HuH-7 (cell line): ENCODE measurements around the gene ARMC3.
A peak's percentile ranks its signal among the peaks of the same experiment; 100 is the strongest.
"Not testable (repeated sequence)": the region's sequence is repeated elsewhere in the genome, so short reads cannot be mapped to it uniquely, and the experiment has no call there.

Experiments used
- DNase-seq: peaks from one replicate; pipeline ENCODE4 v3.0.0; 2011; ENCODE audit warnings: low spot score

Gene ARMC3, protein sequence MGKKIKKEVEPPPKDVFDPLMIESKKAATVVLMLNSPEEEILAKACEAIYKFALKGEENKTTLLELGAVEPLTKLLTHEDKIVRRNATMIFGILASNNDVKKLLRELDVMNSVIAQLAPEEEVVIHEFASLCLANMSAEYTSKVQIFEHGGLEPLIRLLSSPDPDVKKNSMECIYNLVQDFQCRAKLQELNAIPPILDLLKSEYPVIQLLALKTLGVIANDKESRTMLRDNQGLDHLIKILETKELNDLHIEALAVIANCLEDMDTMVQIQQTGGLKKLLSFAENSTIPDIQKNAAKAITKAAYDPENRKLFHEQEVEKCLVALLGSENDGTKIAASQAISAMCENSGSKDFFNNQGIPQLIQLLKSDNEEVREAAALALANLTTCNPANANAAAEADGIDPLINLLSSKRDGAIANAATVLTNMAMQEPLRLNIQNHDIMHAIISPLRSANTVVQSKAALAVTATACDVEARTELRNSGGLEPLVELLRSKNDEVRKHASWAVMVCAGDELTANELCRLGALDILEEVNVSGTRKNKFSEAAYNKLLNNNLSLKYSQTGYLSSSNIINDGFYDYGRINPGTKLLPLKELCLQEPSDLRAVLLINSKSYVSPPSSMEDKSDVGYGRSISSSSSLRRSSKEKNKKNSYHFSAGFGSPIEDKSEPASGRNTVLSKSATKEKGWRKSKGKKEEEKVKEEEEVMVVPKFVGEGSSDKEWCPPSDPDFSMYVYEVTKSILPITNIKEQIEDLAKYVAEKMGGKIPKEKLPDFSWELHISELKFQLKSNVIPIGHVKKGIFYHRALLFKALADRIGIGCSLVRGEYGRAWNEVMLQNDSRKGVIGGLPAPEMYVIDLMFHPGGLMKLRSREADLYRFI

DNA sequence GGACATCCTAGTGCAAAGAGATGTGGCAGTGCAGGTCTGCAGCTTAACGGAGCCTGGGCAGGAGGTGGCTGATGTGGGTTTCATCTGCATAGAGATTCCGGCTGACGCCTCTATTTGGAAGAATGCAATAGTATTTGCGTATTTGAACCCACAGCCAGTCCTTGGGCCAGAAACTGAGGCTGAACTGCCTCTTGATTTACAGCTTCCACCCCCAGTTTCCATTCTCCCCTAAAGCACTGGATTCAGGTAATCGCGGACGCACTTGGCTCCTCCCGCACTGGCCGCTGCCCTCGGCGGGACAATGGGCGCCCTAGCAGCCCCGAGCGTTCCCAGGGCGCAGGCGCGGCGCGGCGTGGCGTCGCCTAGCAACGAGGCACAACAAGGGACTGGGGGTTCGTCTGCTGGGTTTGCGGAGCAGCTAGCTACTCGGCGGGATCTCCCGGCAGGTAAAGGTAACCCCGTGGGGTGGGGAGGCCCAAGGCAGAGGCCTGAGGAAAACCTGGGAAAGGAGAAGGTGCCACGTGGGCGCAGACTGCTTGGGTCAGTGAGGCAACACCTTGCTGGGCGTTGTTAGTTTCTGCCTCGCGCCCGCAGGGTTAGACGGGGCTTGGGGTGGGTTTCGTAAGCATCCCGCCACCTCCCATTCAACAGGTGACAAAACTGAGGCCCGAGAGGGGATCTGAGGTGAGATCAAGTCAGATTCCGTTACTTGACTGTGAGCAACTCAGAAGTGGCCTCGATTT, at the start of gene ARMC3:
Gene ARMC3 (plus strand): TSS at position 393 of the 743 bp plus-strand sequence. CDS start 3,944 bp downstream, outside the sequence.
- peak; percentile 88 for DNase-seq

- no peak for DNase-seq
Measured at GRCh38 chr10:22891797-22892196, 36.1 kb upstream of the ARMC3 start.

- DNase-seq: no peak
Measured at GRCh38 chr10:22893781-22894180, 34.1 kb upstream of the ARMC3 start.

DNA sequence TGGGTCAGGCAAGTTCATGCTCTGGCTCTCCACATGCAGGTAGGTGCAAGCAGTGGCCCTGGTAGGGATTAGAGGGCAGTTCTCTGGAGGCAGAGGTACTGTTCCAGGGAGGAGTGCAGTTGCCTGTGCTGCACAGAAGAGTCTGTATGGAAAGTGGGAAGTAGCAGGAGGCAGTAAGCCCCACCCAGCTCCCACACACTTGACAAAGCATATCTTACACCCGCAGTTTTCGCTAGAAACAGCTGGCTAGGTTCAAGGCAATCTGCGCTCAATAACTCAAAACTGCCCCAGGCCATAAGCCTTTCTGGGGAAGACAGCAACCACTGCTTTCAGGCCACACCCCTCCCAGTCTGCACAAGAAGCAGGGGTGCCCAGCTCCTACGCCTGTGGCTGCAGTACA, 33.1 kb upstream of the ARMC3 start:
- DNase-seq: no peak

- DNase-seq: no peak
Measured at GRCh38 chr10:22895252-22895651, 32.6 kb upstream of the ARMC3 start.

DNA sequence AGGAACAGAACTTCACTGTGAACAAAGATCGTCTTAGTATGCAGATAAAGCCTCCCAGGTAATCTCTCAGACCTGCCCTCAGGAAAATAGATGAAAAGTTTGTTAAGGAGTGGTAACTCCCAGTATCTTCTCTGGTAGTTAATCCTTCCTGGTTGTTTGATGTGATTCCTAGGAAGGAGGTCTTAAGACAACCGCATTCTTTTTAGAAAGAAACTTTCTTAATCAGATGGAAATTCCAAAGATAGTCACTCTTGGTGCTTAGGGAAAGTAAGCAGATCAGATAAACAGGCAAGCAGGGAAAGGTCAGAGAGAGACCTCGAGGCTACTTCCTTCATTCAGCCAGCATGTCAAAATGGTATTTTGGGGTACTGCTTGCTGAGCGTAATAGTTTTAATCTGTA, 30.5 kb upstream of the ARMC3 start:
- no peak for DNase-seq

DNA sequence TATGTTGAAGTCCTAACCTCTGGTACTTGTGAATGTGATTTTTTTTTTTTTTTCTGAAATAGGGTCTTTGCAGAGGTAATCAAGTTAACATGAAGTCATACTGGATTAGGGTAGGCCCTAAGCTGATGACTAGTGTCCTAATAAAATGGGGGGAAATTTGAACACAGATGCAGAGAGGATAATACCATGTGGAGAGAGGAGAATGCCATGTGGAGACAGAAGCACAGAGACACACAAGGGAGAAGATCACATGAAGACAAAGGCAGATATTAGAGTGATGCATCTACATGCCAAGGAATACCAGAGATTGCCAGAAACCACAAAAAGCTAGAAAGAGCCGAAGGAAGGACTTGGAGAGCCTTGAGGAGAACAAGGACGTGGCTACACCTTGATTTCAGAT, 28.5 kb upstream of the ARMC3 start:
- no peak for DNase-seq

DNA sequence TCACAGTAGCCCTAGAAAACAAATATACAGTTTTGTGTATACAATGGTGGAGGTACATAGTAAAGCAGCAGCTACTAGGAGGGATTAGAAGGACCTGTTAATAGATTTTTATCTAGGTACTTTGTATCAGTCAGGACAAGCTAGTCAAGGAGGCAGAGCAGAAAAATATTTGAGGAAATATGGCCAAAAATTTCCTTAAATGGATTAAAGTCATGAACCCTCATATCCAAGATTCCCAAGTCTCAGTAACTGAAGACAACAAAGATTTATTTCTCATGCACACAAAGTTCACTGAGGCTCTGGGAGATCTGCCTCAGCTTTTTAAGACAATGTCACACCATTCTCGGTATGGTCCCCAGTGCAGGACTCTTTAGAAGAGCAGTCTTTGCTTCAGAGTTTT, 28.1 kb upstream of the ARMC3 start:
- no peak for DNase-seq

DNA sequence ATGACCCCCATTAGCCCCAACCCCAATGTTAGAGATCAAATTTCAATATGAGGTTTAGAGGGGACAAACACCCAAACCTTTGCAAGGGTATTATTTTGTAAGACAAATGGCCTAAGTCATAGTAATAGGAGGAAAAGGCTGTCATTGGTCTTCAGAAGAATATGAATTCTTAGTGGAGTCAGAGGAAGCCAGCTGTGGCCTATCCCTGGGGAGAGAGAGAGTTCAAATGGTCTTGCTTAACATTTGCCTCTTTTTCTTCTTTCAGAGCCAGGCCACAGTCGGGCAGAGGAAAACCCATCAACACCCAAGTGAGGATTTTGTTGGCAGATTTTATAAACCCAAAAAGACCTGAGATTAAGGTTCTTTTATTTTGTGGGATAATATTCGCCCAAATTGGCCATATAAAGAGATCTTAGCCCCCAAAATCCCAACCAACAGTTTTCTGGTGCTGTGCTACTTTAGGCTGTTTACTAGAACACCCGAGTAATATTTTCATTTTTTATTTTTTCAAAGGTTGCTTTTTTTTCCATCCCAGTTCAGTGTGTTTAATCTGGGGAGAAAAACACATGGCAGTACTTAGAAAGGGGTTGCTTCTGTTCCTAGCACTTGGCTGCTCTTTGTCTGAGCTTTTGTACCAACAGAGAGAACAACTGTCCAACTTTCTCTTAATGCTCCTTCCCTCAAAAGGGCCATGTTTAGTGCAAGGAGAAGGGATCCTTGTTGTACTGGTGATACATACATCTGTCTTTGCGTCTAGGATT, 26.8 kb upstream of the ARMC3 start:
- no peak for DNase-seq

DNA sequence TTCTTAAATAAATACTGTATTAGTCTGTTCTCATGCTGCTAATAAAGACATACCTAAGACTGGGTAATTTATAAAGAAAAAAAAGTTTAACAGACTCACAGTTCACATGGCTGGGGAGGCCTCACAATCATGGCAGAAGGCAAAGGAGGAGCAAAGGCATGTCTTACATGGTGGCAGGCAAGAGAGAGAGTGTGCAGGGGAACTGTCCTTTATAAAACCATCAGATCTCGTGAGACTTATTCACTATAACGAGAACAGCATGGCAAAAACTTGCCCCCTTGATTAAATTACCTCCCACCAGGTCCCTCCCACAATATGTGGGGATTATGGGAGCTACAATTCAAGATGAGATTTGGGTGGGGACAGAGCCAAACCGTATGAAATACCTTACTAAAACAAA, 25.7 kb upstream of the ARMC3 start:
- not testable (repeated sequence) for DNase-seq

DNA sequence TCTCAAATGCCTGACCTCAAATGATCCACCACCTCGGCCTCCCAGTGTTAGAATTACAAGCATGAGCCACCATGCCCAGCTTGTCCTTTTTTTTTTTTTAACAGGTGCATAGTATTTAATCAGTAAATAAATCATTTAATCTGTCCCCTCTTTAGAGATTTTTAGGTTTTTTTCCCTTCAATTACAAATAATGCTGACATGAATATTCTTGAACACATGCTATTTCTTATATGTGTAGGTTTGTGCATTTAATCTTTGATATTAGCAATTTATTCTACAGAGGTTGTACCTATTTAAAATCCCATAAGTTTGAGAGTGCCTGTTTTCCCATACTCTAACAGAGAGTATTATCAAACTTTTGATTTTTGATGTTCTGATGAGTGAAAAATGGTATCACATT, 24.2 kb upstream of the ARMC3 start:
- DNase-seq: no peak

DNA sequence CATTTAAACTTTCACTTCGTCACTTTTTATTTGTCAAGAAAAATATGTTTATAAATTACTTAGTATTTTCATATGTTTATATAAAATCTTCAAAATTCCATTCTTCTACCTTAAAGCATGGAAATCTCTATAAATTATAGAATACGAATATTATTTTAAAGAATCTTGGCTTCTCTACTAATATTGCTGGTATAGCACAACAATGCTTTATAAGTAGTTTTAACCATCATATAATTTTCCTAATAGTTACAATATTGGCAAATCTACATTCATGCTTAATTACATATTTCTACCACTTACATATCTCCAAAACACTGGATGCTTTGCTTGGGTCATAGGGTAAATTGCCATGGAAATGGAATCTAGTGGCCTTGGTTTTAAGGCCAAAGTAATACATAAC, 21.1 kb upstream of the ARMC3 start:
- no peak for DNase-seq

DNA sequence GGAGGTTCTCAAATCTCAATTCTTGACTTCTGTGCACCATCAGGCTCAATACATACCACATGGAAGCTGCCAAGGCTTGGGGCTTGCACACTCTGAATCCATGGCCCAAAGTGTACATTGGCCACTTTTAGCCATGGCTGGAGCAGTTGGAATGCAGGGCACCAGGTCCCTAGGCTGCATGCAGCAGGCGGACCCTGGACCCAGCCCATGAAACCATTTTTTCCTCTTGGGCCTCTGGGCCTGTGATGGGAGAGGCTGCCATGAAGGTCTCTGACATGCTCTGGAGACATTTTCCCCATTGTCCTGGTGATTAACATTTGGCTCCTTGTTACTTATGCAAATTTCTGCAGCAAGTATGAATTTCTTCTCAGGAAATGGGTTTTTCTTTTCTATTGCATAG, 19.0 kb upstream of the ARMC3 start:
- DNase-seq: no peak

DNA sequence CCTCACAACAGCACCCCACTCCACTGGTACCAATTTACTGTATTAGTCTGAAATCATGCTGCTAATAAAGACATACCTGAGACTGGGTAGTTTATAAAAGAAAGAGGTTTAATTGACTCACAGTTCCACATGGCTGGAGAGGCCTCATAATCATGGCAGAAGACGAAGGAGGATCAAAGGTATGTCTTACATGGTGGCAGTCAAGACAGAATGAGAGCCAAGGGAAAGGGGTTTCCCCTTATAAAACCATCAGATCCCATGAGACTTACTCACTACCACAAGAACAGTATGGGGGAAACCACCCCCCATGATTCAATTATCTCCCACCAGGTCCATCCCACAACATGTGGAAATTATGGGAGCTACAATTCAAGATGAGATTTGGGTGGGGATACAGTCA, 18.2 kb upstream of the ARMC3 start:
- DNase-seq: not testable (repeated sequence)

- no peak for DNase-seq
Measured at GRCh38 chr10:22911067-22911466, 16.8 kb upstream of the ARMC3 start.

DNA sequence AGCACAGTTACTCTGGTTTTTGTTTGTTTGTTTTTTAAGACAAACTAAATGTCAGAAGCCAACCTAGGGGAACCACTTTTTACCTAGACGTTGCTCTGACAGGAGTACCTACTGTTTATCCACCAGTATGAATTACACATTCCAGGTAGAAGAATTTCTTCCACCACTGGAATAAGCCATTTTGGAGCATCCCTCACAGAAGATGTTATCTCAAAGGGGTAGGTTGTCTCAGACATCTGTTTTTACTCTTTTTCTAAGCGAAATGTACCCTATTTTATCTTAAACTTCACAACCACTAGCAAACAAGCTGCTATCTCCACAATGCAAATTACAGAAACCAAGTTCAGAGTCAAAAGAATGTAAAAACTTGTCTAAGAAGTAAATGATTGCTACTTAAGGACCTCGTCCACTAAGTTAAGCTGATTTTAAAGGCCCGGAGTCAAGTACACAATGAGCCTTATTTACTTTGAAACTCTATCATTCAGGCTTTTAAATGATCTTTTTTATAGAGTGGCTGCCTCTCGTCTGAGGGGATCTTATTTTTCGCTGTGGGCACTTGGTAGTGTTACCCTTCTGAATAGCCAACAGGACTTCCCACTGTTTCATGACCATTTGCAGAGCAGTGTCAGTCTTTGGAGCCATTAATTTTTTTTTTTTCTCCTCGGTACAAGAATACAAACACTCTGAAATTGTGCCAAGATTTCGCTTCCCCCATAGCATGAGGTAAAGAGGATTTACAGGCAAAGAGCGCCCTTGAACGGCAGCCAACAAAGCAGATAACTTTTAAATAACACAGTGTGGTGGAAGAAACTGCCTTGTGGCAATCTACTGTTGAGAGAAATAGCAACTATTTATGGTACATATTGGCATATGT, 15.7 kb upstream of the ARMC3 start:
- no peak for DNase-seq

DNA sequence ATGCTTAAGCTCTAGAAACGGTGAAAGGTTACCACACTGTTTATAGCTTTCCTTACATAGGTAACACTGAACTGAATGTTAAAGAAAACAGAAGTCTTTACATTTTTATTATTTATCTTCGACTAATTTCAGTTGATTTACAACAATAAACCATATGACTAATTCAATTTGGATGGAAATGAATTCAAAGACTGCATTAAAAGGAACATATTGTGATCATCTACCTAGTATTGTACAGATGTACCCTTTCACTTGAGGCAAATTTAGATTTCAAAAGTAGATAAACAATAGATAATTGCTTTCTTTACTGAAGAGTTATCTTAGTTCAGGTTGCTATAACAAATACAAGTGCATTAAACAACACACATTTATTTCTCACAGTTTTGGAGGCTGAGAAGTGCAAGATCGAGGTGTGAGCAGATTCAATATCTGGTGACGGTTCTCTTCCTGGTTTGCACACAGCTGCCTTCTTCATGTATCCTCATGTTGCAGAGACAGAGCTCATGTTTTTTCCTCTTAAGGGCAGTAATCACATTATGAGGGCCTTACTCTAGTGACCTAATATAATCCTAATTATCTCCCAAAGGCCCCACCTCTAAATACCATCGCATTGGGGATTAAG, 15.0 kb upstream of the ARMC3 start:
- DNase-seq: no peak

DNA sequence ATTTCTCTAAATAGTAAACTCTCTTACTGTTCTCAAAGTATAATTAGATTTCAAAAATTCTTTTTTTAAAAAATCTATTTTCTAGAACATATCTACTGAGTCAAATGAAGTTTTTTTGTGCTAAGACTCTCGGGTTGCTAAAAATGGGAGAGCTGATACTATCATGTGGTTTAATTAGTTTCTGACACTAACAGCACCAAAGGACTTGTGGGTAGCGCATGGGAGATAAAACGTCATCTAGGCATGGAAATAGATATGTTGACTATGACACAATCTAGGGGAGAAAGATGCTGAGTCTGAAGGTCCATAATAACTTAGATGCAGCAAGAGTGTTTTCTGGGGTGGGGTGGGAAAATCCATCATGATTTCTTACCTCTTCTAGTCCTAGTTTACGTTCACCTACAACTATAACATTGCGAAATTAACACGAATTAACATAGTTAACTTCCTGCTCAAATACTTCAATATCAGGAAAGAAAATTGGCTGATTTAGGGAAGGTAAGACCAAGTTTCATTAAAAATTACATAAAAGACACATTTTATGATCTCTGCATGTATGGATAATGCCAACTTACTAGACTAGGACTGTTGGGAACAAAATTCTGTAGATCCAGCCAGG, 14.3 kb upstream of the ARMC3 start:
- no peak for DNase-seq

DNA sequence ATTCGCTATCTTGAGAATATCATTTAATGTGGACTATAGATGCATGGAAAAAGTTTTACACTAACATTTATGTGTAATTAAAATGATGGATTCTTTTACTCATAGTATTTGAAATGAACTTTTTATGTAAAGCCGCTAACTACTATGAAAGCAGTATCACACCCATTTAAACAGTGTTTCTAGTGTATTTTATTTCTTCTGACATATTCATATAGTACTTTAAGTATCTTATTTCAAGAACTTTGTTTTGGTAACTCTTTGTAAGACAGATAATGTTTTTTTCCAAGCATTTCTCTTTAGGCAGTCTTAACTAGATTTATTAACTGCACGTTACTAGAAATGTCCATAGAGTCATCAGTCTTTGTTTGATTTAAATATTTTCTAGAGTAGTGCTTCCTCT, 12.5 kb upstream of the ARMC3 start:
- DNase-seq: no peak

GRCh38 chr10:22925088-22925487, 2.8 kb upstream of the ARMC3 start:
- DNase-seq: no peak
